GM19193 (cell line): Measurements from ENCODE around the gene ZNF800.
A peak's percentile ranks its signal among the peaks of the same experiment; 100 is the strongest.

Experiments used
- POLR2A ChIP-seq: IDR thresholded peaks from 4 replicates; pipeline ENCODE4 v1.6.1; 2011; ENCODE audit not compliant: insufficient read depth, insufficient read length; ENCODE audit errors: extremely low read depth

Gene ZNF800

DNA sequence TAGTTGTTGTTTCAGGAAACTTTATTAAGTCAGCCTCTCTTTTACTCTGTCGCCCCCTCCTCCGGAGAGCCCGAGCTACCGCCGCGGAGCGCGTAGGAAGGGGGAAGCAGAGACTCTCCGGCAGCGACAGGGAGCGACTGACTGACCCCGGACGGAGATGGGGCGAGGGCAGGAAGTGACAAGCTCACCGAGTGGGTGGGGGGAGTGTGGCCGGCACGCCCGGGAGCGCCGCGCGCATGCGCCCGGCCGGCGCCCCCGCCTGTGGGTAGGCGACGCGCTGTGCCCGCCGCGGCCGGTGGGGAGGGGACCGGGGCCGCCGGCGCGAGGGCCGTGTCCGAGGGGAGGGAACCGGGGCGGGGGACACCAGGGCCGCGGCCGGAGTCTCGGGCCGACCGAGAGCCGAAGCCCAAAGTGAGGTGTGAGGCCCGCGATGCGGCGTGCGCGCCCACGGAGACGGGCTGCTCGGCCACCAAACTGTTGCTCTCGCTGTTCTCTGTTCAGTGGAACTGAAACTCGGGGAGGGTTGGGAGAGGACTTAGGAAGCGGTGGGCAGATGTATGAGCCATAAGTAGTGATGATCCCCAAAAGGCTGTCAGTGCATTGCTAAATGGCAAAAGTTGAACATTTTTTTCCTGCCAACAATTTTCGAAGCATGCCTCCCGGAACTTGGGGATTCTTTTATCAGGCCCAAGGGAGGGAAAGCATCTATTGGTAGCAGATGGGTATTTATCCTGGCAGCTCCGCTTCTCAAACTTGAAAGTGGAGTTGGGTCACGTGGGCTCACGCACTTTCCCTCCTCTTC is at the start of gene ZNF800:
Gene ZNF800, minus strand, starts transcription at position 143 of the 802 bp plus-strand sequence. CDS start 1,151 bp downstream, outside the sequence.
- TF ChIP-seq POLR2A = peak; percentile 95

DNA sequence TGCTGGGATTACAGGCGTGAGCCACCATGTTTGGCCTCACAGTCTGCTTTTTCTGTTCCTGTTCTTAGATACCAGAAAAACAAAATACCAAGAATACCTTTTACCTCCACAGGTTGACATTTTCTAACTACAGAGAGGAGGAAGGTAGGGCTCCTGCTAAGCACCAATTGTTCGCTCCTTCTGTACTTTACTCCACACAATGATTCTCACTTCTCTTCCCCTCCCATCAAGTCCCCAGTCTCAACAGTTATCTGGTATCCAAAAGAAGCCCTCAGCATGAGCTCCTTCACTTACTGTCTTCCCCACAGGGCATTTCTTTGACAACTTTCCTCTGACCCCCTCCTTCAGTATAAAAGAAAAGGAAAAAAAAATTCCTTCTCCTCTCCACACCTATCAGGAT is 47.7 kb upstream of the ZNF800 start:
- no peak for TF ChIP-seq POLR2A

GRCh38 chr7:127438836-127439235 is 46.3 kb upstream of the ZNF800 start:
- TF ChIP-seq POLR2A = no peak

- TF ChIP-seq POLR2A = no peak
These were observed 45.3 kb upstream of the ZNF800 start for GRCh38 chr7:127437837-127438236.

GRCh38 chr7:127437241-127437640 is 44.7 kb upstream of the ZNF800 start:
- TF ChIP-seq POLR2A = no peak

GRCh38 chr7:127419196-127419595 is 26.7 kb upstream of the ZNF800 start:
- TF ChIP-seq POLR2A = no peak

DNA sequence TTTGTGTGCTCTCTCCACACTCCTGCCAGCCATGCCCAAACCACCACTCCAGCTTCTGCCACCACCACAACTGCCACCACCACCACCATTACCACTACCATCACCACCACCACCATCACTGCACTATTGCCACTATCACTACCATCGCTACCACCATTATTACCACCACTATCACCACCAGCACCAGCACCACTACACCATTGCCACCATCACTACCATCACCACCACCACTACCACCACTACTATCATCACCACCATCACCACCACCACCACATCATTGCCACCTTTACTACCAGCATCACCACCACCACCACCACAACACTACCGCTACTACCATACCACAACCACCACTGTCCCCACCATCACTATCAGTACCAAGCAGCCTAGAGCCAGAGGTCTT is 26.0 kb upstream of the ZNF800 start:
- no peak for TF ChIP-seq POLR2A

DNA sequence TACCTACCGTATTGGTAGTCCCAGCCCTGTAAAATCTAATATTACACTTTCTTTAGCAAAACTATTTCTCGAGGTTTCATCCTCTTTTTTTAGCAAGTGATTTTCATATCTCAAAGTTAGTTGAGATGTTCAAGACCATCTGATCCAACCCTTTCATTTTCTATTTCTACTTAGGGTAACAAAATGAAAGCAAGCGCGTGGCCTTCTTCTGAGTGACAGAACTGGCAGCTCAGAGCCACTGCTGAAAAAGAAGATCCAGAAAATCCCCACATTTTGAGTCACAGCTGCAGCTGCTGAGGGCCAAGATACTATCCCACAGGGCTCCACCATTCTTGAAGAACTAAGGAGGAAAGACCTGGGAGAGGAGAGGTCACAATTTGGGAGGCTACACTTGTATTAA is 24.8 kb upstream of the ZNF800 start:
- TF ChIP-seq POLR2A = no peak

DNA sequence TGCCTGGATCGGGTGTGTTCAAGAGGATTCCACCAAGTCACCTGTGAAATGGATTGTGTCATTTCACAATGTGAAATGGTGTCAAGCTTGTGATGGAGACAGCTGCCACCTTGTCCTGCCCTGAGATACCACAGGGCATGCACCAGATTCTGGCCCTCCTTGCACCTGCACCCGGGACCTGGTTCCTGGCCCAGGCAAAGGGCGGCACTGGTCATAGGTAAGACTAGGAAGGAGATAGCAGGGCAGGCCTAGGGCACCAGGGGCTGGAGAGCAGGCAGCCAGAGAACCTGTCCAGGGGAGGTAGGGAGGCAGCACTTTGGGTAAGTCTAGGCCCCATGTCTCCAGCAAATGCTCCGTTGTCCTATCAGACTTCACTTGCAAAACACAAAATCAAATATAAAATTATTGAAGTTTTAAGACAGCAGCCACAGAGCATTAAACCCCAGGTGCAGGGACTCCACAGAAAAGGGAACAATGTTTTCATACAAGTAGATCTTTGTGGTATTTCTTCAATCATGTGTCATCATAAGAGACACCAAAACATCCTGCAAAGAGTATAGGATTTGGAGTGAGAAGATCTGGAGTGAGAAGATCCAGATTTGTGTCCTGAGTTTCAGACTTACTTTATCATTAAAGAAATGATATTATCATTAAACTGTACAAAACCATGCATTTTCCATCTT is 22.7 kb upstream of the ZNF800 start:
- TF ChIP-seq POLR2A = no peak

- TF ChIP-seq POLR2A = no peak
These were observed 21.5 kb upstream of the ZNF800 start for GRCh38 chr7:127413962-127414361.

GRCh38 chr7:127413326-127413725 is 20.8 kb upstream of the ZNF800 start:
- TF ChIP-seq POLR2A = no peak

- no peak for TF ChIP-seq POLR2A
These were observed 18.7 kb upstream of the ZNF800 start for GRCh38 chr7:127411176-127411575.

DNA sequence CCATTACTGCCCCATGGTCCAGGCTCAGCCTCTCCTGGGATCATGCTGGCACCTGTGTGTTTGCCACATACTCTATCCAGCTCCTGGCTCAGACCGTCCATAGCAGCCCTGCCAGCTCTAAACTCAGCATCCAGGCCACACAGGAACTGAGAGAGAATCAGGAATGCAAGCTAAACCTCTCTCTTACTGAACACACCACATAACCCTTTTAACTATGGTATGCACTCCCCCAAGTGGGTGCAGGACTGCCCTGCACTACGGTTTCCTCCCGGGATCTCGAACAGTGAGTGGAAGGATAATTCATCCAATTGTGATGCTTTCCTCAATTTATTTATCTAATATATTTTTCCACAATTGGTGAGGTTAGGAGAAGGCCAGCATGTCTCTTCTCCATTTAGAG is 17.1 kb upstream of the ZNF800 start:
- no peak for TF ChIP-seq POLR2A

- TF ChIP-seq POLR2A = no peak
These were observed 12.0 kb upstream of the ZNF800 start for GRCh38 chr7:127404286-127405072.

- TF ChIP-seq POLR2A = no peak
These were observed 3.7 kb upstream of the ZNF800 start for GRCh38 chr7:127396184-127396583.

DNA sequence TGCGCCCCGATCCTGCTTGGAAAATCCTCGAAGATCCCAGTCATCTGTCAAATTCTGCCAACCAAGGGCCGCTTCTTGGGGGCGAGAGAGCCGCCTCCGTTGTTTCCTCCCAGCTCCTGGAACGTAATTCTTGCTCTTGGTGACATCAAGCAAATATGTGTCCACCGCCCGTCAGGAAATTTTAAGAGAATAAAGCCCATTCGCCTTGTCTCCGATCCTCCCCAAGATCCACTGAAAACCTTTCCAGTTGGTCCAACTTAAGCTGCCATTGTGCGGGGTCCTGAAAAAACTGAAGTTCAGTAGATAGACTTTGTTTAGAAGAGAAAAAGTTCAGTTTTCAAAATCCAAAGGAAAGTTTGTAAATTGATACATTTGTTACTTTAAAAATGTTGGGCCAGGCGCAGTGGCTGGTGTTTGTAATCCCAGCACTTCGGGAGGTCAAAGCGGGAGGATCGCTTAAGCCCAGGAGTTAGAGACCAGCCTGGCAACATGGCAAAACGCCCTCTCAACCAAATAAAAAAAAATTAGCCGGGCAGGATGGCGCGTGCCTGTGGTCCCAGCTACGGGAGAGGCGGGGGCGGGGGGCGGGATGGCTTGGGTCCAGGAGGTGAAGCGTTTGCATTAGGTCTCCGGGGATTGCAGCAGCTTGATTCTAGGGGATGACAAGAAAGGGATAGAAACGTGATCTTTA is 1.0 kb upstream of the ZNF800 start:
- TF ChIP-seq POLR2A = no peak

DNA sequence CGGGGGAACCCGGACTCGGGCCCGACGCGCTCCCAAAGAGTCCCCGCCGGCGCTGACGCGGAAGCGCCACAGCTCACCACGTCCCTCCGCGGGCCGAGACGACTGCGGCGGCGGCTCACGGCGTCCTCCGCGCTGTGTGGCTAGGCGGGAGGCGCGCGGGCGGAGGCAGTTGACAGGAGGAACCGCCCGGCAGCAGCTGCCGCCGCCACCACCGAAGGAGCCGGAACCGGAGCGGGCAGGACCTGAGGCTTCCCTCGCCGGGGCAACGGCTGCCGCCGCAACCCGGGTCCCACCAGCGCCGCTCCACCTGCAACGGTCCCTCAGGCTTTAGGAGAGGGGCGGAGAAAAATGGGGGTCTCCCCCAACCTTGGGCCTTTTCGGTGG is 334 bp downstream of the ZNF800 start:
- TF ChIP-seq POLR2A = no peak
